ENCODE data around the gene SSR2. TPM values are rescaled to one million over a fixed set of nuclear protein-coding genes. Genes with fewer than 3 reads are reported as not detected.

Gene SSR2
- total RNA-seq, 1 donor from 2014 or later: 282 TPM

GRCh38 chr1:156052862-156053767, 32.4 kb upstream of the SSR2 start:
- Mint-ChIP-seq H3K27ac (peak overlapping the region; percentile 93), H3K4me3 (peak overlapping the region; percentile 89), H3K27me3 (ENCODE audit: low read depth) (no peaks in the 10 kb centered on the region), H3K36me3 (peaks cover 15% of the 10 kb centered on the region), H3K4me1 (peaks cover 21% of the 10 kb centered on the region), H3K9me3 (no peaks in the 10 kb centered on the region)
- no peak for TF ChIP-seq CTCF (IDR thresholded peaks at IDR 0.05; ENCODE audit: unreplicated experiment)
- peak; percentile 63 to 82 for DNase-seq (ENCODE audit: low spot score in 2 of 2, unreplicated experiment in 2 of 2)

- peaks cover 18% of the 10 kb centered on the region for H3K36me3 Mint-ChIP-seq
- H3K4me1 Mint-ChIP-seq: peaks cover 20% of the 10 kb centered on the region
- peak overlapping the region; percentile 36 for H3K27ac Mint-ChIP-seq
- no peaks in the 10 kb centered on the region for H3K9me3 Mint-ChIP-seq
- no peak for TF ChIP-seq CTCF (IDR thresholded peaks at IDR 0.05; ENCODE audit: unreplicated experiment)
- no peak for DNase-seq (ENCODE audit: low spot score in 2 of 2, unreplicated experiment in 2 of 2)
- peak overlapping the region; percentile 15 for H3K4me3 Mint-ChIP-seq
- no peaks in the 10 kb centered on the region for H3K27me3 Mint-ChIP-seq (ENCODE audit: low read depth)
These were observed 30.4 kb upstream of the SSR2 start for GRCh38 chr1:156051011-156051725.

DNA sequence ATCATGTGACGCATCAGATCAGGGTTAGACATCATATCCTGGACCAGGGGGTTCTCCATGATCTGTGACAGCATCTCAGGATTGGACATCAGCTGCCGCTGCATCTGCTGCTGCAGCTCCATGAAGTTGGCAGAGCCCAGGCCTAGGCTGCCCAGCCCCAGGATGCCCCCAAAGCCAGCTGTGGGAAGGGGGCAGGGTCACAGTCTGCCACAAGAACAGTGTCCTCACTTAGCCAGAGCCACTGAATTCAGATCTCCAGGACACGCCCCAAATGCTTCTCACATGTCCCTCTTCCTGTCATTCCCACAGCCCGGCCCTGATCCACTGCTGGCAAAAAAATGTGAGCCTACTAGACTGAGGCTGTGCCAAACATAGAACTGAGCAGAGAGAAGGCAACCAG, 29.6 kb upstream of the SSR2 start:
- TF ChIP-seq CTCF (IDR thresholded peaks at IDR 0.05; ENCODE audit: unreplicated experiment): no peak
- Mint-ChIP-seq H3K4me1 (peaks cover 15% of the 10 kb centered on the region), H3K9me3 (no peaks in the 10 kb centered on the region), H3K27me3 (ENCODE audit: low read depth) (no peaks in the 10 kb centered on the region), H3K27ac (no peak overlapping the region), H3K36me3 (peaks cover 19% of the 10 kb centered on the region), H3K4me3 (no peak overlapping the region)
- DNase-seq (ENCODE audit: low spot score in 2 of 2, unreplicated experiment in 2 of 2): no peak

- Mint-ChIP-seq H3K4me3 (no peak overlapping the region), H3K36me3 (peaks cover 24% of the 10 kb centered on the region), H3K9me3 (no peaks in the 10 kb centered on the region), H3K27me3 (ENCODE audit: low read depth) (no peaks in the 10 kb centered on the region), H3K4me1 (peaks cover 11% of the 10 kb centered on the region), H3K27ac (no peak overlapping the region)
- TF ChIP-seq CTCF (IDR thresholded peaks at IDR 0.05; ENCODE audit: unreplicated experiment): no peak
- DNase-seq (ENCODE audit: low spot score in 2 of 2, unreplicated experiment in 2 of 2): no peak
These were observed 28.0 kb upstream of the SSR2 start for GRCh38 chr1:156048663-156049258.

GRCh38 chr1:156045076-156045475, 24.3 kb upstream of the SSR2 start:
- Mint-ChIP-seq H3K36me3 (peaks cover 32% of the 10 kb centered on the region), H3K27me3 (ENCODE audit: low read depth) (no peaks in the 10 kb centered on the region), H3K4me1 (no peaks in the 10 kb centered on the region), H3K9me3 (no peaks in the 10 kb centered on the region), H3K4me3 (no peak overlapping the region), H3K27ac (no peak overlapping the region)
- no peak for DNase-seq (ENCODE audit: low spot score in 2 of 2, unreplicated experiment in 2 of 2)
- no peak for TF ChIP-seq CTCF (IDR thresholded peaks at IDR 0.05; ENCODE audit: unreplicated experiment)

Measured in mesothelial cell of epicardium (in vitro differentiated cells).